Stimulated activated CD4-positive, alpha-beta T cell treated with anti-CD3 and anti-CD28 coated beads, TNF-alpha, amount 100 ng/mL, for 1 hour (primary cell): ENCODE measurements around the gene DLEC1.
"Not testable (repeated sequence)": the region's sequence is repeated elsewhere in the genome, so short reads cannot be mapped to it uniquely, and the experiment has no call there.

Source experiments
- DNase-seq, 3 donors: peaks; one replicate each; pipeline ENCODE4 v3.0.0-alpha.2; 2020; ENCODE audit warnings: low read depth in 3 of 3, low spot score in 1 of 3

Gene DLEC1

GRCh38 chr3:38119821-38120692 lies 81.0 kb downstream of the DLEC1 start:
- DNase-seq = no peak

GRCh38 chr3:38120693-38121450 lies 81.9 kb downstream of the DLEC1 start:
- no peak for DNase-seq

GRCh38 chr3:38121451-38121831 lies 82.4 kb downstream of the DLEC1 start:
- DNase-seq = no peak

GRCh38 chr3:38121832-38122461 lies 82.9 kb downstream of the DLEC1 start:
- DNase-seq = no peak

GRCh38 chr3:38122712-38123290 lies 83.8 kb downstream of the DLEC1 start:
- no peak for DNase-seq

- no peak for DNase-seq
These were observed 85.5 kb downstream of the DLEC1 start for GRCh38 chr3:38124324-38125122.

GRCh38 chr3:38125305-38126120 lies 86.5 kb downstream of the DLEC1 start:
- no peak for DNase-seq

- no peak for DNase-seq
These were observed 87.3 kb downstream of the DLEC1 start for GRCh38 chr3:38126121-38126892.

- no peak for DNase-seq
These were observed 88.7 kb downstream of the DLEC1 start for GRCh38 chr3:38127611-38128302.

- DNase-seq = no peak
These were observed 89.3 kb downstream of the DLEC1 start for GRCh38 chr3:38128303-38128655.

- no peak for DNase-seq
These were observed 90.0 kb downstream of the DLEC1 start for GRCh38 chr3:38129058-38129457.

GRCh38 chr3:38130631-38131065 lies 91.6 kb downstream of the DLEC1 start:
- no peak for DNase-seq

GRCh38 chr3:38131621-38132369 lies 92.8 kb downstream of the DLEC1 start:
- no peak for DNase-seq

GRCh38 chr3:38133209-38133556 lies 94.2 kb downstream of the DLEC1 start:
- DNase-seq = no peak

GRCh38 chr3:38133557-38134405 lies 94.8 kb downstream of the DLEC1 start:
- no peak for DNase-seq

- not testable (repeated sequence) for DNase-seq
These were observed 95.6 kb downstream of the DLEC1 start for GRCh38 chr3:38134517-38135143.
